Stimulated activated naive CD4-positive, alpha-beta T cell treated with Interleukin-2 at 50 U/mL for 16 hours (primary cell): ENCODE measurements around the gene OBSCN.

ENCODE experiments used
- DNase-seq: peaks from one replicate; lab custom pipeline; 2025; lab: John Stamatoyannopoulos, UW

The OBSCN gene

DNA sequence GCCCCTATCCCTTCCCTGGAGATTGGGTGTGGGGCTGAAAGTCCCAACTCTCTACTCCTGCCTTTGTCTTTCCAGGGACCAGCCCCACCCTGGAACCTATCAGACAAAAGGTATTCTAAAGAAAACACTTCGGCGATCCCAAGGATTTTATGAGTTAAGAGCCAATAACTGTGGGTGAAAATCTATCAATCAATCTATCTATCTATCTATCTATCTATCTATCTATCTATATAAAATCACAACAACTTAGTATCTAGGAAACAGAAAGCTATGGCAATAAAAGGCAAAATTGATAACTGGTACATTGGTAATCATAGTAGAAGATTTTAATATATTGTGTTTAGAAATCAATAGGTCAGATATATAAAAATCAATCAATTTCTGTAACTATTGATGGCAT, 175.9 kb downstream of the OBSCN start:
- DNase-seq: no peak

DNA sequence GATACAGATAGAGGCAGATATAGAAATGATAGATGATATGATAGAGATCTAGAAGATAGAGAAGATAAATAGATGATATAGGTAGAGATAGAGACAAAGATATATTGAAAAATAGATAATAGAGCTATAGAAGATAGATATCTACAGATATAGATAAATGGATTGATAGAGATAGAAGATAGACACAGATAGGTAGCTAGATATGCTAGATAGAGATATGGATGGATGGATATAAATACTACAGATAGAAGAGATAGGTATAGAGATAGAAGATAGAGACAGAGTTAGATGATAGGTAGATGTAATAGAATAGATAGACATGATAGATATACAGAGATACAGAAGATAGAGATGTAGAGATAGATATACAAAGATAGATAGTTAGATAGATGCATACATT, 177.4 kb downstream of the OBSCN start:
- DNase-seq: no peak

DNA sequence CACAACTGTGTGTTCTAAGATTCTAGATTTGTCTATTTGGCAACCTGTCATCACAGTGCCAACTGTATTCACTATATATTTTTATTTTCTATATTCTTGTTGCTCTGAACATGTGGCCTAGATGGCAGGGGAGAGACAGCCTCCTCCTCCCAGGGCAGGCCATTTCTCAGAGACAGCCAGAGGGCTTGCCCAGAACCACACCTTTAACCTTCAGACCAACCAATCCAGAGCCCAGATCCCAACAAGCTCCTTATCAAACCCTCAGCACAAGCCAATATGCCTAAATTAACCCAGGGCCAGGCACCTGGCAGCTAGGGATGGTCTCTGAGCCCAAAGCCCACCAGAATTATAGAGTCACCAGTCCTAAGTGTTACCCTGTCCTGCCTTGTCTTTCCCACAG, 179.5 kb downstream of the OBSCN start:
- DNase-seq: no peak

DNA sequence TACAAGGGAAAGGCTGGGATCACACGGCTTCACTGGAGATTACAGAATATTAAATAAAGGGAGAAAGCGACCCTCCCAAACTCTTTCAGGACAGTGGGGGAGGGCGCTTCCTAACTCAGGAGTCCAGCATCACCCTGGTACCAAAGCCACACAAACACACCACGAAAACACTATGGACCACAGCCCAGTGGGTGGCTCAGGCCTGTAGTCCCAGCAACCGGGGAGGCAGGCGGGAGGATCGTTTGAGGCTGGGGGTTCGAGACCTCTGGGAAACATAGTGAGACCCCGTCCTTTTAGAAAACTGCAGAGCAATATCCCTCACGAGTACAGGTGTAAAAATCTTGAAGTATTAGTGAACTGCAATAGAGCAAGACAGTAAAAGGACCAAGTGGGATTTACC, 182.8 kb downstream of the OBSCN start:
- no peak for DNase-seq

DNA sequence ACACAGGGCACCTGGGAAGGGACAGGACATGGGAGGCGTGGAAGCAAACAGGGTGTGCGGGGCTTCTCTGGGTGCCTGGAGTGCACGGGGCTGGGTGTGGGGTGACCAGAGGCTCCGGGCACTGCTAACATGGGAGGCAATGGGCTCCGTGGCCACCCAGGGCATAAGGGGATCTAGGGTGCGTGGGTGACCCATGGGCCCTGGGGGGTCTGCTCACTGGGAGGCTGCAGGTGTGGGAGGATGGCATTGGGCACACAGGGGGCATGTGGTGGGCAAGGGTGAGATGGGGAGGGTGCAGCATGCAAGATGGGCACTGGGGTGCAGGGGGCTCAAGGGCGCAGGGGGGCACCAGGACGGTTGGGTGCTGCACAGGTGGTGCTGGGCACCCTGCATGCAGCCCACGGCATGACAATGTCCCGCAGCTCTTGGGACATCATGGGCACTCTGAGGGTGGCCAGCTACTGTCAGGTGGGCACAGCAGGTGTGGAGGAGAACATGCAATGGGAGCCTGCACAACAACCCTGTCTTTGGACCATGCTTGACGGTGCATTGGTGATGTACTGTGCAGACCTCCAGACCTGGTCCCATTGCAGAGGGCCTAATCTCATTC, 183.7 kb downstream of the OBSCN start:
- no peak for DNase-seq

DNA sequence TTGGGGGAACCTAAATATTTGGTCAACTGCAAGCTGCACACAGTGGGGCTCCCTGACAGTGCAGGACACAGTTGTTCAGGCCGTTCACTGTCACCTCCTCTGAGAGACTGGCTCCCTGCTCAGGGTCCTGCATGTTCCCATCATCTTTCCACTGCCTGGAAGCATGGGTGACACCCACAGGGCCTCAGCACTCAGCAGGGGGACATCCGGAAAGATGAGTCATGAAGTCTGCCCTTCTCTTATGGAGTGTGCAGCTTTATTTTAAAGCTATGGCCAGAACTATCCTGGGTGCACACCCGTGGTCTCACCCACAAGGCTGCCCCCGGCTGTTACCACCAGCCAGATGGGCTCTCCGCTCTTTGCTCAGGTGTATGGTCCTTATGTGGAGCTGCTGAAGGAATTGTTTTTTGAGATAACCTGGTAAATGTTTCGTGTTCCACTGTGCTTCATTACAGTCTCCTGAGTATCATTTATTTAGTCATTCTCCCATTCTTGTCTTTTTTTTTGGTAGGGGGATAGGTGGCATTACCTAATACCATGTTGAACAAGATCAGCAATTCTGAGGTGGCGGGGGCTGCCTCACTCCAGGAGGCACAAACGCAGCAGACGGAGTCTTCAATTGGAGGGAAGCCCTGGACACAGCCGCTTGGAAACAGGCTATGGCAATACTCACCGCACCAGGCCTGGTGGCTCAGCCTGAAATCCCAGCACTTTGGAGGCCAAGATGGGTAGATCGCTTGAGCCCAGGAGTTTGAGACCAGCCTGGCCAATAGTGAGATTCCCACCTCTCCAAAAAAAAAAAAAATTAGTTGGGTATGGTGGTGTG, 184.5 kb downstream of the OBSCN start:
- no peak for DNase-seq

DNA sequence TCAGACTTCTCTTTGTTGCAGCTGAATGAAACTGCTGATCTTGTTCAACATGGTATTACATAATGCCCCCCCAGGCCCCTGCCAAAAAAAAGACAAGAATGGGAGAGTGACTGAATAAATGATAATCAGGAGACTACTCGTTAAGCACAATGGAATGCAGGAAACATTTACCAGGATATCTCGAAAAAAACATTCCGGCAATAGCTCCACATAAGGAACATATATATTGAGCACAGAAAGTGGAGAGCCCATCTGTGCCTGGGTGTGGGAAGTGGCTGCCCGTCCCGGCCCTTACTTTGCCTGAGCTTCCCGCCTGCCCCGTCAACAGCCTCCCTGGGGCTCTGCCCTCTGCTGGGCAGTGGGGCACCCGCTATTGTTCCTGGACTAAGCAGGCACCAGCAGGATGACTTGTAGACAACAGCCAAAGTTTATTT, 185.4 kb downstream of the OBSCN start:
- DNase-seq: no peak

DNA sequence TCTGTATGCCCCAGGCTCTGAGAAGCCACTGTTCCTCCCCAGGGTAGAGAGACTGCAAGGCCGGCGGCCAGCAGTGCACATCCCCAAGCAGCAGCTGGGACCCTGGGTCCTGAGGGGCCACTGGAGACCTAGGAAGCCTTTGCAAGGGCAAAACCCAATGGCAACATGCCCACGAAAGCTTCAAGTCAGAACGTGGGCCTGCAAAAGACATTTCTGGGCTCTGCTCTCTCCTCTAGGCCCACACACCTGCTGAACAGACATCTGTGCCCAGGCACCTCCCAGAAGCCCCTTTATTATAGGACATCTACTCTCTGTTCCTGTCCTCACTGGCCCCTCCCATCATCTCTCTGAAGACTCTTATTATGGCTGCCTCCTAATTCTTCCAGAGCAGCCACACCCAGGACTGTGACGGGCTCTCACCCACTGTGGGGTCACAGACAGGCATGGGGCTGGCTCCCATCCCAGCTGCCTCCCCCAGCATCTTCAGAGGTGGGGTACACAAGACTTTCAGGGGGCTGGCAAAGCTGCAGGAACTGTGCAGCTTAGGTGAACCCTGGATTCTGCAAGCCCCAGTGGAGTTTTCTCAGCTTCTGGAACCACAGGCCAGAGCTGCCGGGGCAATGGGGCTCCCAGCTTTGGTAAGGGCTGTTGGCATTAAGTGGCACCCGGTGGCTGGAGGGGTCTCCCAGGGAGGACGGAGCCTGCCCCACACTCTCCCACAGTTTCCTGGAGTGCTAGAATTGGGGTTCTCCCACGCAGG, 186.1 kb downstream of the OBSCN start:
- no peak for DNase-seq

DNA sequence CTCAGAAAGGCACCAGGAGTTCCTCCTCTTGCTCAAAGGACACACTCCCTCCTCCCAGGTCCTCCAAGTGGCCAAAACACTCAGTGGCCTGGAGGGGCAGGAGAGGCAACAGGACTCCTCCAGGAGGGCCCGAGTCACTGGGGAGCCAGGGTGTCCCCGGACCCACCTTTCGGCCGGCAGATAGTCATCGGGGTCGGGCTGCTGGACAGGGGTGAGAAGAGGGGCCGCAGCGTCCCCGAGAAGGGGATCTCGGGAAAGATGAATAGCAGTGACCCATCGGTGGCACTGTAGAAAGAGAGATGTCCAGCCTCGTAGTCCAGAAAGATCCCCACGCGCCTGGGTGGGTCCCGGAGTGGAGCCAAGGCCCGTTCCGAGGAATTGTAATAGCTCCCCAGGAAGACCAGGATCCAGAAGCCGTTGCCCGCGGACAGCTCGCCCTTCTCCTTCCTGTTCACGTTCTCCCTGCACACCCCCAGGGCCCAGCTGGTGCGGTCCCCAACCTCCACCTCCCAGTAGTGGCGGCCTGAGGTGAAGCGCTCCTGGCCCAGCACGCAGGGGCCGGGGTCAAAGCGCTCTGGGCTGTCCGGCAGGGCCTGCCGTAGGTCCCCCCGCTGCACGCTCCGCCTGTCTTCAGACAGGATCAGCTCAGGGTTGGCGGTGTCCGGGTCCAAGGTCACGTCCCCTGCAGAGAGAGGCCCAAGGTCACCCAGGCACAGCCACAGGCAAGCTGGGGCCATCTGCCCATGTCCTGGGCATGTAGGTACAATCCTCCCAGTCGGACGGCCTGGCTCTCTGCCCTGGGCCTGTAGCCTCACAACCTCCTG, 186.9 kb downstream of the OBSCN start:
- no peak for DNase-seq

DNA sequence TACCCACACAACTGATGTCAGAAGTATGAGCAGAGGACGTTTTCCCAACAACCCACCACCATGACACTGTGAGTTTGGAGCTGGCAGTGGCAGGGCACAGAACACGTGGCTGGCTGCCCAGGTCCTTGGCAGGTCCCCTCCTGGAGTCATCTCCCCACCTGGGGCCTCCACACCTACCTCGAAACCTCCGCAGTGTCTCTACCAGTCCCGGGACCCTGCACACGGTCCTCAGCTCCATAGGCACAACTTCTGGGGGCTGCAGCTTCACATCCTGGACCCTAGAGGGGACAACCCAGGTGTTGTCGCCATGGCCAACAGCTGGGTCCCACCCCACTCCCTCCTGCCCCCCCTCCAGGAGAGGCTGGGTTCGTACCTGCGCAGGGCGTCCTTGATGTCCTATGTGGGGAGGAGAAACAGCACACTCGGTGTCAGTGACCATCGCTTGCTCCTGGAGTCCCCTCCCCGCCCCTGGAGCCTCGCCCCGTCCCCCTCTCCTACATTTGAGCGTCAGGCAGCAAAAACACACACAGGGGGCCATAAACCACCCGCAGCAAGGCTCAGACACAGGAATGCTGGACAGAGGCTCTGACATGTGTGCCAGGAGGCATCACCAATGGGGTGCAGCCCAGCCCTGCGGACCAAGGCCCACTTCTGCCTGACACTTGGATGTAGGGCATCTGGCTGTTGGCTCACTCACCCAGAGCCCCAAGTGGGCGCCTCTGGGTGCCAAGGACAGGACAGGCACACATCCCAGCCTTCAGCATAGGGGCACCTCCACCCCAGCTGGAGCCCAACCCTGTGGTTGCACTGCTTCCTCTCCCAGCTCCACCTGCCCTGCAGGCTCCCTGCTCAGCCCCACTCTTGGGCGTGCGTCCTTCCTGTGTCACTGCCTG, 189.2 kb downstream of the OBSCN start:
- no peak for DNase-seq

DNA sequence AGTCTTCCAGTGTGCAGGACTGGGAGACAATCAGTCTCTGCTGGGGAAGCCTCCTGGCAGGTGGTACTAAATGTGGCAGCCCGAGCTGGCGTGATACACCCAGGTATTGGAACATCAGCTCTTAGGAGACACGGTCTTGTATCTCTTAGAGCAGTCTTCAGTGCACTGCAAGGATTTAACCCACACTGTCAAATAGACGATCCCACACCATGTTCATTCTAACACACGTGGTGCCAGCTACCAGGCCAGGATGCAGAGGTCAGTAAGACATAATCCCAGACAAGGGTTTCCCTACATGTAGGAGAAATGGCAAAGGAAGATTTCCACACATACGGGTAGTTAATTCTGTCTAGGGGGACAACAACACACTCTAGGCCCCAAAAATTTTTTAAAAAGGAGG, 190.1 kb downstream of the OBSCN start:
- no peak for DNase-seq

DNA sequence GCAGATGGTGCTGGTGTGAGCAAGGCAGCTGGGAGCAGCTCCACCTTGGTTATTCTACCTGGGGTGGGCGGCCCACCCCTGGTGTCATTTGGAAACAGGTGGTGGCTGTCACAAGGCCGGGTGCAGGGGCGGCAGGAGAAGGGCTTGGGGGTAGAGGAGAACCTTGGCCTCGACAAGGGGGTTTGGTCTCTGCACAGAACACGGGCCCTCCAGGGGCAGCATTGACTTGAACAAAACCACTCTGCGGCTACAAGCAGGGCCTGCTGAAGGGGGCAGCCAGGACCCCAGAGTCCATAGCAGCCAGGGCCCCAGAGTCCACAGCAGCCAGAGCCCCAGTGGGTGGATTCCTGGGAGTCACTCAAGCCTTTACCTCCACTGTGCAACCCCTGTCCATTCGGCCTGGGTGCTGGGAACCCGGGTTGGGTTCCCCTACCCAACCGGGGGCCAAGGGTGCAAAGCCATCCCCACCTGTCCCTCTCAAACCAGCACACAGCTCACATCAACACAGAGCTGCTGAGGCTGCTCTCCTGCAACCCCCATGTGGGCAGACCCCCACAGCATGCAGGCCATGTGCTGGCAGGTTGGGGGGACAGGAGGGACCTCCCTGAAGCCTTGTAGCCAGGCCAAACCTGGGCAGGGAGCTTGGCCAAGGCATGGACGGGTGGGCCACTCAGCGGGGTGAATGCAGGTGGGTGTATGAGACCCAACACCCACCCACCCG, 191.1 kb downstream of the OBSCN start:
- DNase-seq: no peak

DNA sequence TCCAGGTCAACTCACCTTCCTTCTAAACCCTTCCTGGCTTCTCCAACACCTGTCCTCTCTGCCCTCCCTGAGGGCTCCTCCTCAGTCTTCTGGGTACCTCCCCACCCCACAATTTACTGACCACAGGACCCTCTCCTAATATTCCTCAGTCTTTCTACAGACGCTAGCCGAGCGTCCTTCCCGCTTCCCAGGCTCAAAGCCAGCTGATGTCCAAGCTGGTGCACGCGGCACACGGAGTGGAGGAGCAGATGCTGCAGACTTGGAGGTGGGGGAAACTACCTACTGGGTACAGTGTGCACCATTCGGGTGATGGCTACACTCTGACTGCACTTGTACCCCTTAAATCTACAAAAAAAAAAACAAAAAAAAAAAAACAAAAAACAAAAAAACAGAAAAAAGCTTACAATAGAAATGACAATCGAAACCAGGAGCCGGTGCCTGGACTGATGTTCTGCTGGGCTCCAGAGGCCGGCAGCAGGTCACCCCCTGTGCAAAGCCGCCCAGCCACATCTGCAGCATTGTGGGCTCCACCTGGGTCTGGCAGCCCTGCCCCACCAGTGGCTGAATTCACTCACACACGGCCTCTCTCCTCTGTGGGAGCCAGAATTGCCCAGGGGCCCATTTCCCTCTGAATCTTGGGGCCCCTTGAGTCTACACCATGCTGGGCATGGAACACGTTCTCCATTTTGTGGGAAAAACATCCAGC, 191.8 kb downstream of the OBSCN start:
- DNase-seq: no peak

DNA sequence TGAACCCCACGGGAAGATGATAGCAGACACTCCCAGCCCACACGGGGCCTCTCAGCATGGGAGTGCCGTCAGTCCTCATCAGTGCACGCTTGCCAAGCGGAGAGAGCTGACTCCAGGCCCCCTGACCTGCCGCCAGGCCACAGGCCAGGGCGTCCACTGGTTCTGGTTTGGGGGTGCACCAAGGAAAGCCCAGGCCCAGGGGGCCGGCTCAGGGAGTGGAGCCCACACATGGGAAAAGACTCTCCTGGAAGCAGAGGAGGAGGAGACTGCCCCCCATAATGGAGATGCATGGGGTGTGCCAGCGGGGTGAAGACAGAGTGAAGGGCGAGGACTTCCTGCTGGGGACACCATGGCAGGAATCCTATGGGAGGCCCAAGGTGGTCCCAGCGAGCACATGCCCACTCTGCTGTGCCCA, 192.4 kb downstream of the OBSCN start:
- no peak for DNase-seq

DNA sequence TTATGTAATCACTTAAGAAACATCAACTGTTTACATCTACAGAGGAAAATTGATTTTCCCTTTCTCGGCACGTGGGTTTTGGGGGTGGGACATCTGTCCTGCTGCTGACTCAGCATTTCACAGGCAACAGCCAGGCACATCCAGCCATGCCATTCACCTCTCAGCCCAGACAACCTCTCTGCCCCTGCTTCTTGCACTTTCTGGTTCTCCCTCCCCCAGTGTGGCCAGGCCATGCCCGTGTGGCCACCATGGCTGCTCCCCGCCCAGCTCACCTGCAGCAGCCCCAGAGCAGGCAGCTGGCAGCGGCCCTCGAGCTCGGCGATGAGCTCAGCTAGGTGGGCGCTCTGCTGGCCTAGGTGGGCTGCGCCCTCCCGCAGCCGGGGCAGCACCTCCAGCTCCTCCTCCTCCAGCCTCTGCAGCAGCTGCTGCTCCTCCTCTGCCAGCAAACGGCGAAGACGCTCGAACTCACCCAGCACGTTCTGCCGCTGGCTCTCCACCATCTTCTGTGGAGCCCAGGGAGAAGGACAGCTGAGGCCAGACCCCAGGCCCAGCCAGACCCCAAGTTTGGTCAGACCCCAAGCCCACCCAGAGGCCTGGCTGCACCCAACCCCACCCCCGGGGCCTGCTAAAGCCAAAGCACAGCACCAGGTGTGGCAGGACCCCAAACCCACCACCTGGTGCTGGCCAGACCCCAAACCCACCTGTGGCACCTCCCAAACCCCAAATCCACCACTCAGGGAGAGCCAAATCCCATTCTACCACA, 193.0 kb downstream of the OBSCN start:
- no peak for DNase-seq

DNA sequence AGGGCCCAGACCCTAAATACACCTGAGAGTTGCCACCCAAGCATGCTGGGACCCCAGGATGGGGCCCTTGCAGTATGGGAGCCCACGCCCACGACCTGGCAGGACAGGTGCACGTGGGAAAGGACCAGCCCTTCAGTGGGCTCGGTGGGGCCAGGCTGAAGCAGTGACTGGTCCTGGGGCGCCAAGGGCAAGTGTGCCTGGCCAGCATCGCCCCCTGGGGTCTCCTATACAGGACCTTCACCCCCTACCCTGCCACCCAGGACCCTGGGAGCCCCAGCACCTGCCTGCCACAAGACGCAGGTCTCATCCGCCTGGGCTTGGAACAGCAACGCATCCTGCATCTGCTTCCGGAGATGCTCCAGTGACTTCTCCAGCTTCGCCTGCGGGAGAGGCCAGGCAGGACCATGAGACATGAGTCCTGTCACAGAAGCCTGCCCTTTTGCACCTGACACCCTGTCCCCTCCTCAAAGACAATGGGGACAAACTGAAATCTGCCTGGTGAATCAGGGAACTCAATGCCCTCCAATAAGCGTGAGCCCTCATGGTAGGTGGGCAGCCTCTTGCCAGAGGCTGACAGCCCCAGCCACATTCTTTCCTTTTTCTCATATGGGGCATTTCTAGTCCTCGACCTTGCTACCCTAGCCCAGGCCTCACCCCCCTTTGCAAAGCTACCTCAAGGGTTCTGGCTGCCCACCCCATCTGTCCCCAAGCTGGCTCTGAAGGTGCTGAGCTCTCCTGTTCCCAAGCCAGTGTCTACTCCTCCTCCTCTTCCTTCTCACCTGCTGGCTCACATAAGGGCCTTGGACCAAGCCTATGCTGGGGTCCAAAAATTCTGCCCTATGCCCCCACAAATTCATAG, 194.2 kb downstream of the OBSCN start:
- no peak for DNase-seq

DNA sequence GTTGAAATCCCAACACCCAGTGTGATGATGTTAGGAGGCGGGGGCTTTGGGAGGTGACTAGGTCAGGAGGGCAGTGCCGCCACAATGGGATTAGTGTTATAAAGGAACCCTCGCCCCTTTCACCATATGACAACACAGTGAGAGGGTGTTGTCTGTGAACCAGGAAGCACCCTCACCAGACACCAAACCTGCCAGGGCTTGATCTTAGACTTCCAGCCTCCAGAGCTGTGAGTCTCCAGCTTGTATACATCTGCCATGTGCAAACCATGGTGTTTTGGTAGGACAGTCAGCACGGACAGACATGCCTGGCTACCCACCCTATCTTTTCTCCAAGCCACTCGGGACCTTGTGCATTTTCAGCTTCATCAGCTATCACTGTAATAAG, 194.8 kb downstream of the OBSCN start:
- no peak for DNase-seq

DNA sequence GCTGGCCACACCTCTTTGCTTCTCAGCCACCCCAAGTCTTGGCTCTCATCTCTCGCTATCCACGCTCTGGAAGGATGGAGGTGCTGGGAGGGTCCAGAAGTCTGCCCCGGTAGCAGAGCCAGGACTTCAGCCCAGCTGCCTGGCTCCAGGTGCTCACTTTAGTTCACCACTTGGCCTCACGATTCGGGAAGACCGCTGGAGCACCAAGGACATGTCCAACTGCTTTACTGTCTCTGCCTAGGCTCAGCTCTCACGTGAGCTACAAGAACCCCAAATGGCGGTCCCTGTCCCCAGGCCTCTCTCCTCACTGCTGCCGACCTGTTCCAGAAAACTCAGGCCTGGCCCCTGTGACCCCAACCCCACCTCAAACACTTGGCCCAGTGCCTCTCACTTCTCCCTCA, 195.4 kb downstream of the OBSCN start:
- DNase-seq: no peak
